Heart right ventricle (tissue), 16 donors: ENCODE results near the gene NAGS. TPM values are rescaled to one million over a fixed set of nuclear protein-coding genes. Genes with fewer than 3 reads are reported as not detected.

ENCODE experiments used
- ATAC-seq, 8 donors: fragments of 200-7000 bp; cut with Tn5 transposase; one replicate each; pipeline ENCODE4 v1.9.1; 2020; ENCODE audit warnings: mild to moderate bottlenecking in 8 of 8, moderate library complexity in 8 of 8, moderate number of reproducible peaks in 1 of 8
- DNase-seq, 2 donors: peaks; one replicate each; pipeline ENCODE4 v3.0.0-alpha.2; 2020
- H3K27ac ChIP-seq, 10 donors: fragments of 200-600 bp; sonication (generic) in 2 of 10; one replicate each; pipeline versions ENCODE4 v1.5.0 to v1.8.0; 2020 to 2022; ENCODE audit warnings: mild to moderate bottlenecking in 3 of 10
- H3K27me3 ChIP-seq, 7 donors: fragments of 200-600 bp; one replicate each; pipeline ENCODE4 v1.8.0; 2021 to 2022; ENCODE audit warnings: mild to moderate bottlenecking in 2 of 7
- H3K36me3 ChIP-seq, 9 donors: fragments of 200-600 bp; sonication (generic) in 1 of 9; one replicate each; pipeline versions ENCODE4 v1.5.0 to v1.8.0; 2020 to 2022; ENCODE audit warnings: mild to moderate bottlenecking in 2 of 9
- H3K4me1 ChIP-seq, 9 donors: fragments of 200-600 bp; sonication (generic) in 1 of 9; one replicate each; pipeline versions ENCODE4 v1.5.0 to v1.8.0; 2020 to 2022; ENCODE audit warnings: mild to moderate bottlenecking in 4 of 9
- H3K4me3 ChIP-seq, 10 donors: fragments of 200-600 bp; sonication (generic) in 2 of 10; one replicate each; pipeline versions ENCODE4 v1.5.0 to v1.8.0; 2020 to 2022; ENCODE audit warnings: mild to moderate bottlenecking in 7 of 10, moderate library complexity in 2 of 10
- H3K9me3 ChIP-seq, 11 donors: fragments of 200-600 bp in 10 of 11; sonication (generic) in 2 of 11; one replicate each; pipeline versions ENCODE4 v1.5.0 to v1.8.0; 2013 to 2022; ENCODE audit warnings: mild to moderate bottlenecking in 2 of 11, control low read depth in 1 of 11, moderate library complexity in 1 of 11
- CTCF ChIP-seq, 9 donors: fragments of 200-600 bp; sonication (generic) in 2 of 9; IDR thresholded peaks; one replicate each; pipeline versions ENCODE4 v1.5.0 to v1.8.0; 2021 to 2022; ENCODE audit warnings: antibody characterized with exemption in 9 of 9, mild to moderate bottlenecking in 5 of 9, moderate library complexity in 1 of 9
- WGBS, 2 donors: extraction: QIAGEN DNeasy Blood & Tissue Kit; methylation state at CpG; one replicate each; pipeline ENCODE4 v1.1.7; 2013; ENCODE audit warnings: inconsistent platforms in 1 of 2; 5-methylcytosine and 5-hydroxymethylcytosine counted together
- intact Hi-C, 10 donors: fragments of 100-400 bp; cut with DNase I; formaldehyde crosslinking; loops; one replicate each; pipeline versions ENCODE4 v1.11.1 to v1.14.2; 2022
- polyA plus RNA-seq, 2 donors: library from polyadenylated mRNA; stranded (reverse); fragments of 200-250 nt; gene quantifications; one replicate each; pipeline ENCODE4 v1.2.3, GENCODE V29; 2013
- total RNA-seq, 10 donors: library from RNA; stranded (reverse); fragmentation: NEBNext Ultra II Directional in 3 of 10; extraction: Animal tissue kit (Norgen Biotek cat#: 25700) in 3 of 10; gene quantifications; one replicate each; pipeline versions ENCODE4 v1.2.1 to v1.2.4, GENCODE V29; 2021 to 2023
- donor health status: Arrhythmogenic right ventricular cardiomyopathy.
- donor health status: ischemic (EF 13 %, LVEDD 7.1; RV severe dilation, severe dysfunction).
- donor health status: healthy with polysubstance abuse.
- donor health status: DM: no; HTN: yes; CAD: no.
- donor health status: DM: no; HTN: no; CAD: no.
- donor health status: ischemic (EF 25% LVEDD 6.9; RV normal size, moderate dysfunction).
- donor health status: ischemic (EF 25% LVEDD 5.7; RV mildly dilated, moderate dysfunction).
- donor health status: healthy.
- donor health status: DM: yes; HTN: yes; CAD: no.
- donor health status: Ischemic cardiomyopathy.
- donor health status: ischemic (EF 35%, LVEDD 5.7; RV mildly dilated, moderate dysfunction).
- donor health status: nonischemic (EF 11% LVEDD 7.7; RV severe dilation, severe dysfunction).
- donor health status: DM: yes; HTN: yes; CAD: no.
- donor health status: PGD.
- donor health status: ischemic (EF 29% LVEDD 5.4; RV normal size, mild dysfunction).
- donor health status: nonischemic (EF 23%, LVEDD 6.1; RV moderate dilation, normal function).

Gene NAGS
- total and polyA plus RNA-seq, 12 donors = 0.30 to 0.86 (median 0.53) TPM

- Histone ChIP-seq H3K27me3 (peaks cover 0 to 75% (median 44%) of the 10 kb centered on the region in 7 donors), H3K27ac (no peak overlapping the region), H3K36me3 (no peaks in the 10 kb centered on the region), H3K4me1 (peaks cover 0 to 20% (median 10%) of the 10 kb centered on the region in 9 donors), H3K9me3 (no peaks in the 10 kb centered on the region), H3K4me3 (no peak overlapping the region)
- DNase-seq = no peak
- no peak for TF ChIP-seq CTCF (IDR thresholded peaks at IDR 0.05)
- intact Hi-C loops = no loop called here
- WGBS, 2 donors = 87 to 88% methylated on average over 2 of the region's 2 CpGs
- no peak for ATAC-seq
Observed at GRCh38 chr17:43982171-43982570, 22.3 kb upstream of the NAGS start.

- intact Hi-C loops = no loop called here
- Histone ChIP-seq H3K4me1 (peaks cover 0 to 20% (median 10%) of the 10 kb centered on the region in 9 donors), H3K9me3 (no peaks in the 10 kb centered on the region), H3K4me3 (peak overlapping the region in 5 of 10 donors; percentile 33 to 59 (median 55)), H3K27me3 (peaks cover 0 to 85% (median 44%) of the 10 kb centered on the region in 7 donors), H3K27ac (no peak overlapping the region), H3K36me3 (no peaks in the 10 kb centered on the region)
- DNase-seq (no peak), ATAC-seq (peak in 1 of 8 donors; percentile 22)
- WGBS, 2 donors = 25 to 26% methylated on average over 5 of the region's 5 CpGs
- no peak for TF ChIP-seq CTCF (IDR thresholded peaks at IDR 0.05)
Observed at GRCh38 chr17:43983196-43983514, 21.3 kb upstream of the NAGS start.

GRCh38 chr17:43983515-43984411, 20.7 kb upstream of the NAGS start:
- Histone ChIP-seq H3K9me3 (no peaks in the 10 kb centered on the region), H3K4me3 (peak overlapping the region; percentile 18 to 60 (median 52)), H3K4me1 (peaks cover 0 to 20% (median 10%) of the 10 kb centered on the region in 9 donors), H3K36me3 (no peaks in the 10 kb centered on the region), H3K27ac (no peak overlapping the region), H3K27me3 (peaks cover 0 to 83% (median 44%) of the 10 kb centered on the region in 7 donors)
- peak in 1 of 2 donors; percentile 26 for DNase-seq
- peak in 4 of 9 donors; percentile 17 to 31 (median 24) for TF ChIP-seq CTCF (IDR thresholded peaks at IDR 0.05)
- peak in 7 of 8 donors; percentile 36 to 67 (median 54) for ATAC-seq
- intact Hi-C loops = no loop called here
- 2 to 3% methylated on average over 60 to 78 of the region's 78 CpGs for WGBS, 2 donors

GRCh38 chr17:43984521-43984920, 19.9 kb upstream of the NAGS start:
- Histone ChIP-seq H3K4me3 (peak overlapping the region in 8 of 10 donors; percentile 33 to 60 (median 54)), H3K9me3 (no peaks in the 10 kb centered on the region), H3K27me3 (peaks cover 0 to 76% (median 44%) of the 10 kb centered on the region in 7 donors), H3K4me1 (peaks cover 0 to 20% (median 10%) of the 10 kb centered on the region in 9 donors), H3K36me3 (no peaks in the 10 kb centered on the region), H3K27ac (no peak overlapping the region)
- 78 to 83% methylated on average over 8 of the region's 8 CpGs for WGBS, 2 donors
- no peak for ATAC-seq
- intact Hi-C loops = no loop called here
- DNase-seq = no peak
- TF ChIP-seq CTCF (IDR thresholded peaks at IDR 0.05) = no peak
